ENCODE results near the gene BRPF3. TPM values are rescaled to one million over a fixed set of nuclear protein-coding genes. Genes with fewer than 3 reads are reported as not detected.
A peak's percentile ranks its signal among the peaks of the same experiment; 100 is the strongest.

BRPF3 gene
- total RNA-seq: 25.6 to 28.5 TPM (median 28.2 TPM) in 3 replicates
- long read RNA-seq, full-length matches to known transcripts: 5 of 23 reads
- long read RNA-seq, partial matches to known transcripts: 13 of 23 reads
- long read RNA-seq, other reads (novel, unspliced or antisense): 5 of 23 reads

DNA sequence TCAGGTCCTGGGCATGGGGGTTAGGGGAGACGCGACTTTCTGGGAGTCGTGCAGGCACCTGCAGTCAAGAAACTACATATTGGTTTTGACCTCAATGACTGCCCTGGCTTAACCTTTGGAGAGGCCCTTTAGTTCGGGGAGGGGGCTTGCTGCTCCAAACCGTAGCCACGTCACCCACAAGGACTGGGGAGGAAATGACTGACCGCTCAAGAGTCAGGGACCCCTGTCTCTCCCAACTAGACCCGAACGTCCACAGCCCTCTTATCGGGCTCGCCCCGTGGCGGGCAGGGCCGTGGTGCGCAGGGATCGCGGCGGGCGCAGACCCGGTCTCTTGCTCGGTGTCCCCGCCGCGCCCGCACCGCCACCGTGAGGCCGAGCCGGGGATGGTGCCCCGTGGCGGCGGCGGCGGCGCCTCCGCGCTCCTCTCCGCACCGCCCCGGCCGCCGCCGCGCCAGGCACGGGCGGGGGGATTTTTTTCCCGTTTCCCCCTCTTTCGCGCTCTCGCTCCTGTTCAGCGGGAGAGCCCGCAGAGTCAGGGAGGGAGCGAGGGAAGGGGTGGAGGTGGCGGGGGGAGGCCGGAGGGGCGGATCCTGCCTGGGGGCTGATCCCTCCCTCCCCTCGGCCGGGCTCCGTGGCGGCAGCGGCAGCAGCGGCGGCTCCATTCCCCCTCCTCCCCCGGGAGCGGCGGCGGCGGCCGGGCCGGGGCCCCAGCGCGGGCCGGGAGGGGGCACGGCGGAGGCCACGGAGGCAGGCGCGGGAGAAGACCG lies at the start of gene BRPF3:
Gene BRPF3 (plus strand): TSS at position 632 of the 767 bp plus-strand sequence. CDS start 3,579 bp downstream, outside the sequence.
- peaks cover 2% of the 10 kb centered on the region for H3K27me3 Mint-ChIP-seq (ENCODE audit: low read depth)
- TF ChIP-seq, protein P1, sequence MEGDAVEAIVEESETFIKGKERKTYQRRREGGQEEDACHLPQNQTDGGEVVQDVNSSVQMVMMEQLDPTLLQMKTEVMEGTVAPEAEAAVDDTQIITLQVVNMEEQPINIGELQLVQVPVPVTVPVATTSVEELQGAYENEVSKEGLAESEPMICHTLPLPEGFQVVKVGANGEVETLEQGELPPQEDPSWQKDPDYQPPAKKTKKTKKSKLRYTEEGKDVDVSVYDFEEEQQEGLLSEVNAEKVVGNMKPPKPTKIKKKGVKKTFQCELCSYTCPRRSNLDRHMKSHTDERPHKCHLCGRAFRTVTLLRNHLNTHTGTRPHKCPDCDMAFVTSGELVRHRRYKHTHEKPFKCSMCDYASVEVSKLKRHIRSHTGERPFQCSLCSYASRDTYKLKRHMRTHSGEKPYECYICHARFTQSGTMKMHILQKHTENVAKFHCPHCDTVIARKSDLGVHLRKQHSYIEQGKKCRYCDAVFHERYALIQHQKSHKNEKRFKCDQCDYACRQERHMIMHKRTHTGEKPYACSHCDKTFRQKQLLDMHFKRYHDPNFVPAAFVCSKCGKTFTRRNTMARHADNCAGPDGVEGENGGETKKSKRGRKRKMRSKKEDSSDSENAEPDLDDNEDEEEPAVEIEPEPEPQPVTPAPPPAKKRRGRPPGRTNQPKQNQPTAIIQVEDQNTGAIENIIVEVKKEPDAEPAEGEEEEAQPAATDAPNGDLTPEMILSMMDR (IDR thresholded peaks at IDR 0.05): peak; percentile 82
- peaks cover 12% of the 10 kb centered on the region for H3K36me3 Mint-ChIP-seq (ENCODE audit: low read depth)
- peak within 1 kb of the TSS; percentile 92 for H3K4me3 Mint-ChIP-seq (ENCODE audit: unreplicated experiment)
- H3K9me3 Mint-ChIP-seq (ENCODE audit: low read depth): no peaks in the 10 kb centered on the region
- DNase-seq (ENCODE audit: low spot score): no peak
- peaks cover 24% of the 10 kb centered on the region for H3K4me1 Mint-ChIP-seq (ENCODE audit: low read depth)
- peak within 1 kb of the TSS; percentile 96 for H3K27ac Mint-ChIP-seq (ENCODE audit: unreplicated experiment)

DNA sequence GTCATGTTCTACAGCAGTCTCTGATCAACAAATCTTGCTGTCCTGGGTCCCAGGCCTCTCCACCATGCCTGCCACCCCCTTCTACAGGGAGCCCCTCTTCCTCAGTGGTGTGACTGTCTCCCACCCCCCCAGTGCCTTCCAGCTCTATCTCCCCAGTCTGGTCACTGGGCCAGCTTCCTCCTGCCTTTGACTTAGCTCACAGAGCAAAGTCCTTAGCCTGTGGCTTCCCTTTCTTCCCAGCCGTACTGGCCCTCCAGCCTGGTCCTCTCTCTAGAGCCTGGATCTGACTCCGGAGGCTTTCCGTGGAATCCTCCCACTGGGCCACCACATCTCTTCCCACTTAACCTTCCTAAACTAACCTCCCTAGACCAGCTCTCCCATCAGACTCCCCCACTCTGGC lies 49.2 kb upstream of the BRPF3 start:
- H3K27me3 Mint-ChIP-seq (ENCODE audit: low read depth): no peaks in the 10 kb centered on the region
- TF ChIP-seq, protein P1 (IDR thresholded peaks at IDR 0.05): no peak
- H3K4me3 Mint-ChIP-seq (ENCODE audit: unreplicated experiment): no peak overlapping the region
- H3K9me3 Mint-ChIP-seq (ENCODE audit: low read depth): peaks cover 6% of the 10 kb centered on the region
- H3K4me1 Mint-ChIP-seq (ENCODE audit: low read depth): no peaks in the 10 kb centered on the region
- no peak overlapping the region for H3K27ac Mint-ChIP-seq (ENCODE audit: unreplicated experiment)
- peaks cover 3% of the 10 kb centered on the region for H3K36me3 Mint-ChIP-seq (ENCODE audit: low read depth)
- DNase-seq (ENCODE audit: low spot score): no peak

DNA sequence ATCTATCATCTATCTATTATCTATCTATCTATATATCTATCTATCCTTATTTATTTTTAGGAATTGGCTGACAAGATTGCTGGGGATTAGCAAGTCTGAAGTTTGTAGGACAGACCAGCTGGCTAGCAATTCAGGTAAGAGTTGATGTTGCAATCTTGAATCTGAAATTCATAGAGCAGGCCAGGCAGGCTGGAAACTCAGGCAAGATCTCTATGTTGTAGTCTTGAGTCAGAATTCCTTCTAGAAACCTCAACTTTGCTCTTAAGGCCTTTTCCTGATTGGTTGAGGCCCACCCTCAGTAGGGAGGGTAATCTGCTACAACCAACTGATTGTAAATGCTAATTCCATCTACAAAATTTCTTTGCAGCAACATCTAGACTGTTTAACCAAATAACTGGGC lies 47.1 kb upstream of the BRPF3 start:
- Mint-ChIP-seq H3K27ac (ENCODE audit: unreplicated experiment) (no peak overlapping the region), H3K9me3 (ENCODE audit: low read depth) (peaks cover 14% of the 10 kb centered on the region), H3K27me3 (ENCODE audit: low read depth) (peaks cover 2% of the 10 kb centered on the region), H3K36me3 (ENCODE audit: low read depth) (peaks cover 9% of the 10 kb centered on the region), H3K4me1 (ENCODE audit: low read depth) (no peaks in the 10 kb centered on the region), H3K4me3 (ENCODE audit: unreplicated experiment) (no peak overlapping the region)
- no peak for DNase-seq (ENCODE audit: low spot score)
- TF ChIP-seq, protein P1 (IDR thresholded peaks at IDR 0.05): no peak

DNA sequence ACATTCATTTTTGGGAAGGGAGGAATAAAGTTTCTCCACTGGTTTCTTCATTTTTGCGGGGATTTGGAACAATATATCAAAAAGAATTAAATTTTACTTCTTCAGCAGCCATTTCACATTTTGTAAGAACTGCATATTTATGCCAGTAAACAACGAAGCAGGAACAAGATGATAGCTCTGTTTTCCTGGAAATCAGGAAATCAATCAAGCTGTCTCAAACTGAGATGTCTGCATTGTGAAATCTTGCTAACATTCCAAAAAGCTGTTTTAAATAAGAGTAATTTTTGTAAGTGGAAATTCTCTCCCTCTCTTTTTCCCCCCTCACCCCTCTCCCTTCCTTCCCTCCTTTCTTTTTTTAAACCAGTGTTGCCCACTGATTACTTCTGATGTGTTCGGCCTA lies 46.3 kb upstream of the BRPF3 start:
- TF ChIP-seq, protein P1 (IDR thresholded peaks at IDR 0.05): no peak
- peaks cover 10% of the 10 kb centered on the region for H3K36me3 Mint-ChIP-seq (ENCODE audit: low read depth)
- DNase-seq (ENCODE audit: low spot score): no peak
- H3K4me1 Mint-ChIP-seq (ENCODE audit: low read depth): no peaks in the 10 kb centered on the region
- H3K9me3 Mint-ChIP-seq (ENCODE audit: low read depth): peaks cover 20% of the 10 kb centered on the region
- no peak overlapping the region for H3K4me3 Mint-ChIP-seq (ENCODE audit: unreplicated experiment)
- peaks cover 2% of the 10 kb centered on the region for H3K27me3 Mint-ChIP-seq (ENCODE audit: low read depth)
- no peak overlapping the region for H3K27ac Mint-ChIP-seq (ENCODE audit: unreplicated experiment)

DNA sequence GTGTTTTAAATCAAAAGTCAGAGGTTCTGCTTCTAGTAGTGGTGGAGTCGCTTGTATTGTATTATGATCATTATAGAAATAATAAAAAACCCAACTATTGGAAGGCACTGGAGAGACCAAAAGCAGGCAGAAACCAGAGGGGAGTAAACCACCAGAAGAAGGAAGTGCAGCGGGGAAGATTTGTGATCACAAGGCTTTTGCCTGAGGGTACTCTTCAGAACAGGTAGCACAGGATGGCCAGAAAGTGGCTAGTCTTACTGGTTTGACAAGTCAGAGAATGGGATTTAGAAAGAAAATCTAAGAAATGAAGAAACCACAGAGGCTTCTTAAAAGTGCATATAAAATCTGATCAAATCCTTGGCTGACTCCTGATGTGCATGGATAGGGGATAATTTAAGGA lies 42.3 kb upstream of the BRPF3 start:
- H3K4me3 Mint-ChIP-seq (ENCODE audit: unreplicated experiment): no peak overlapping the region
- H3K4me1 Mint-ChIP-seq (ENCODE audit: low read depth): no peaks in the 10 kb centered on the region
- peaks cover 2% of the 10 kb centered on the region for H3K27me3 Mint-ChIP-seq (ENCODE audit: low read depth)

More for the DNA sequence above, 42.3 kb upstream of the BRPF3 start:
- Mint-ChIP-seq H3K27ac (ENCODE audit: unreplicated experiment) (no peak overlapping the region), H3K9me3 (ENCODE audit: low read depth) (peaks cover 23% of the 10 kb centered on the region), H3K36me3 (ENCODE audit: low read depth) (peaks cover 13% of the 10 kb centered on the region)
- TF ChIP-seq, protein P1 (IDR thresholded peaks at IDR 0.05): no peak
- DNase-seq (ENCODE audit: low spot score): no peak
